Measurements from ENCODE around the gene FAM89B.

The FAM89B gene

GRCh38 chr11:65604258-65604657, 31.9 kb downstream of the FAM89B start:
- no peak overlapping the region for H3K27ac ChIP-seq
- TF ChIP-seq CTCF (conservative IDR thresholded peaks at IDR 0.05; ENCODE audit: low read depth, low read length) = no peak
- H2AFZ ChIP-seq (ENCODE audit: low read depth) = no peak overlapping the region
- no peak overlapping the region for H3K9ac ChIP-seq
- H3K79me2 ChIP-seq (ENCODE audit: insufficient read depth, low read depth) = no peaks in the 10 kb centered on the region
- no peaks in the 10 kb centered on the region for H3K36me3 ChIP-seq (ENCODE audit: insufficient read depth)
- H3K27me3 ChIP-seq (ENCODE audit: insufficient read depth, low read depth) = no peaks in the 10 kb centered on the region
- H3K4me3 ChIP-seq (IDR thresholded peaks at IDR 0.05; ENCODE audit: insufficient read depth, low read depth, low read length) = no peak overlapping the region
- H3K4me1 ChIP-seq (ENCODE audit: low read depth, poor library complexity, severe bottlenecking) = no peaks in the 10 kb centered on the region
- no peak overlapping the region for H3K4me2 ChIP-seq
- no peaks in the 10 kb centered on the region for H4K20me1 ChIP-seq (ENCODE audit: insufficient read depth)

- H3K36me3 ChIP-seq (ENCODE audit: insufficient read depth) = no peaks in the 10 kb centered on the region
- H3K79me2 ChIP-seq (ENCODE audit: insufficient read depth, low read depth) = 0 out of 2 replicates have a peak, but pooled peaks cover 3% of the 10 kb centered on the region
- no peak overlapping the region for H3K9ac ChIP-seq
- no peak for TF ChIP-seq CTCF (conservative IDR thresholded peaks at IDR 0.05; ENCODE audit: low read depth, low read length)
- H3K27ac ChIP-seq = no peak overlapping the region
- H3K4me3 ChIP-seq (IDR thresholded peaks at IDR 0.05; ENCODE audit: insufficient read depth, low read depth, low read length) = no peak overlapping the region
- H3K27me3 ChIP-seq (ENCODE audit: insufficient read depth, low read depth) = no peaks in the 10 kb centered on the region
- peaks cover 8% of the 10 kb centered on the region for H3K4me1 ChIP-seq (ENCODE audit: low read depth, poor library complexity, severe bottlenecking)
- H4K20me1 ChIP-seq (ENCODE audit: insufficient read depth) = no peaks in the 10 kb centered on the region
- H3K4me2 ChIP-seq = no peak overlapping the region
- no peak overlapping the region for H2AFZ ChIP-seq (ENCODE audit: low read depth)
Measured at GRCh38 chr11:65606876-65607613, 34.7 kb downstream of the FAM89B start.

GRCh38 chr11:65607614-65608426, 35.5 kb downstream of the FAM89B start:
- H2AFZ ChIP-seq (ENCODE audit: low read depth) = no peak overlapping the region
- no peak overlapping the region for H3K9ac ChIP-seq
- H3K36me3 ChIP-seq (ENCODE audit: insufficient read depth) = no peaks in the 10 kb centered on the region
- no peak for TF ChIP-seq CTCF (conservative IDR thresholded peaks at IDR 0.05; ENCODE audit: low read depth, low read length)
- H3K27ac ChIP-seq = no peak overlapping the region
- H3K27me3 ChIP-seq (ENCODE audit: insufficient read depth, low read depth) = no peaks in the 10 kb centered on the region
- H3K4me3 ChIP-seq (IDR thresholded peaks at IDR 0.05; ENCODE audit: insufficient read depth, low read depth, low read length) = no peak overlapping the region
- H3K4me1 ChIP-seq (ENCODE audit: low read depth, poor library complexity, severe bottlenecking) = peaks cover 16% of the 10 kb centered on the region
- H4K20me1 ChIP-seq (ENCODE audit: insufficient read depth) = no peaks in the 10 kb centered on the region
- peaks cover 10% of the 10 kb centered on the region; the same call in 1 of the 2 replicates for H3K79me2 ChIP-seq (ENCODE audit: insufficient read depth, low read depth)
- no peak overlapping the region for H3K4me2 ChIP-seq

- no peak overlapping the region for H3K4me2 ChIP-seq
- TF ChIP-seq CTCF (conservative IDR thresholded peaks at IDR 0.05; ENCODE audit: low read depth, low read length) = no peak
- H4K20me1 ChIP-seq (ENCODE audit: insufficient read depth) = no peaks in the 10 kb centered on the region
- H3K27me3 ChIP-seq (ENCODE audit: insufficient read depth, low read depth) = no peaks in the 10 kb centered on the region
- H3K27ac ChIP-seq = no peak overlapping the region; the same call in 1 of the 2 replicates
- peaks cover 16% of the 10 kb centered on the region for H3K79me2 ChIP-seq (ENCODE audit: insufficient read depth, low read depth)
- H3K36me3 ChIP-seq (ENCODE audit: insufficient read depth) = no peaks in the 10 kb centered on the region
- H2AFZ ChIP-seq (ENCODE audit: low read depth) = no peak overlapping the region
- no peak overlapping the region for H3K4me3 ChIP-seq (IDR thresholded peaks at IDR 0.05; ENCODE audit: insufficient read depth, low read depth, low read length)
- no peak overlapping the region for H3K9ac ChIP-seq
- H3K4me1 ChIP-seq (ENCODE audit: low read depth, poor library complexity, severe bottlenecking) = peaks cover 21% of the 10 kb centered on the region
Measured at GRCh38 chr11:65609229-65609628, 36.9 kb downstream of the FAM89B start.

Measured in KMS-11 (cell line).